ENCODE results near the gene METTL2B.
"Not testable (repeated sequence)": the region's sequence is repeated elsewhere in the genome, so short reads cannot be mapped to it uniquely, and the experiment has no call there.

DNA sequence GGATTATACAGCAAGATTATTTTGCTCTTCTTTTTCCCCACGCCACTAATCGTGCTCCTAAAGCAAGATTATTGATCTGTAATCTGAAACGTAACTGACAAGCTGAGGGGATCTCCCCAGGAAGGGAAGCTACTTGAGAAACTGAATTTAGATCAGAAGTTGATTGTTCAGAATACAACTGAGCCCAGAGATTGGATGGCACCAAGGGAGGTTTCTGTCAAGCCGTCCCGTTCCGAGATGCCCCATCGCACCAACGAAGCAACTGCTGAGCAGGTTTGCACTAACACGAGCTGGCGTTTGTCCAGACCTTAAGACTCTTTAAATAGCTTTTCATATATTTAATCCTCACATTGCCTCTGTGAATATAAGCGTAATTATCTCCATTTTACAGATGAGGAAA lies 35.1 kb downstream of the METTL2B start:
- not testable (repeated sequence) for TF ChIP-seq CTCF (conservative IDR thresholded peaks at IDR 0.05); ZFX (IDR thresholded peaks at IDR 0.05)
